Subcutaneous abdominal adipose tissue (tissue), 5 donors: ENCODE results near the gene LIMA1.
A peak's percentile ranks its signal among the peaks of the same experiment; 100 is the strongest.
"Not testable (repeated sequence)": the region's sequence is repeated elsewhere in the genome, so short reads cannot be mapped to it uniquely, and the experiment has no call there.

Experiments used
- H3K27ac ChIP-seq: one replicate; pipeline ENCODE4 v1.7.0; 2013; ENCODE audit warnings: low read depth, mild to moderate bottlenecking, inconsistent platforms, low read length, moderate library complexity
- H3K27me3 ChIP-seq, 5 donors: one replicate each; pipeline ENCODE4 v1.7.0; 2013; ENCODE audit warnings: low read length in 5 of 5, inconsistent platforms in 1 of 5; ENCODE audit not compliant: control insufficient read depth in 5 of 5, insufficient read depth in 4 of 5
- H3K36me3 ChIP-seq, 5 donors: one replicate each; pipeline ENCODE4 v1.7.0; 2013; ENCODE audit warnings: low read length in 5 of 5; ENCODE audit not compliant: control insufficient read depth in 5 of 5, insufficient read depth in 5 of 5
- H3K4me1 ChIP-seq, 5 donors: one replicate each; pipeline ENCODE4 v1.7.0; 2013; ENCODE audit warnings: low read length in 5 of 5, mild to moderate bottlenecking in 3 of 5, moderate library complexity in 1 of 5; ENCODE audit not compliant: control insufficient read depth in 5 of 5, insufficient read depth in 5 of 5
- H3K4me3 ChIP-seq, 5 donors: one replicate each; pipeline ENCODE4 v1.7.0; 2013; ENCODE audit warnings: low read length in 5 of 5, low read depth in 1 of 5
- H3K9ac ChIP-seq, 5 donors: one replicate each; pipeline ENCODE4 v1.7.0; 2013; ENCODE audit warnings: low read length in 5 of 5, mild to moderate bottlenecking in 4 of 5, moderate library complexity in 3 of 5
- H3K9me3 ChIP-seq, 5 donors: one replicate each; pipeline ENCODE4 v1.7.0; 2013; ENCODE audit warnings: low read length in 5 of 5; ENCODE audit not compliant: control insufficient read depth in 5 of 5
- donor health status: healthy.
- donor health status: healthy.
- donor health status: healthy.
- donor health status: healthy.
- donor health status: healthy.

LIMA1 gene

DNA sequence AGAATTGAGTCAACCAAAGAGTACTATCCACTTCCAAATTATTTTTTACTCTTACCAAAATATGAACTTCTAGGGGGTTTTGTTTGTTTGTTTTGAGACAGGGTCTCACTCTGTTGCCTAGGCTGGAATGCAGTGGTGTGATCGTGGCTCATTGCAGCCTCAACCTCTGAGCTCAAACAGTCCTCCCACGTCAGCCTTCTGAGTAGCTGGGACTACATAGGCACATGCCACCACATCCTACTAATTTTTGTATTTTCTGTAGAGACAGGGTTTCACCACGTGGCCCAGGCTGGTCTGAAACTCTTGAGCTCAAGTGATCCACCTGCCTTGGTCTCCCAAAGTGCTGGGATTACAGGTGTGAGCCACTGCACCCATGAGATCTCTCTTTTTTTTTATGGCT is 7.4 kb upstream of the LIMA1 start:
- not testable (repeated sequence) for H3K27me3 ChIP-seq, H3K36me3 ChIP-seq, H3K9ac ChIP-seq, H3K4me1 ChIP-seq, H3K27ac ChIP-seq, H3K9me3 ChIP-seq, H3K4me3 ChIP-seq

DNA sequence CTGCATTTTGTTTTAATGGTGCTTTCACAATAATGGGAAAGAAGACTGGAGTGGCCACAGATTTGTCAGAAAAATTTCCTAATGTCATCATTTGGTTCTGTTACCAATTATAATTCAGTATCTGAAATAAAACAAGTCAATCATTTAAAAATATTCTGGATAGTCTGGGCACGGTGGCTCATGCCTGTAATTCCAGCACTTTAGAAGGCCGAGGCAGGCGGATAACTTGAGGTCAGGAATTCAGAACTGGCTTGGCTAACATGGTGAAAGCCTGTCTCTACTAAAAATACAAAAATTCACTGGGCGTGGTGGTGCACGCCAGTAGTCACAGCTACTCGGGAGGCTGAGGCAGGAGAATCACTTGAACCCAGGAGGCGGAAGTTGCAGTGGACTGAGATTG is 4.0 kb upstream of the LIMA1 start:
- Histone ChIP-seq H3K4me3 (no peak overlapping the region), H3K4me1 (peaks cover 5 to 29% (median 21%) of the 10 kb centered on the region in 5 donors), H3K9ac (no peak overlapping the region), H3K27me3 (no peaks in the 10 kb centered on the region), H3K9me3 (peaks cover 0 to 2% (median 0%) of the 10 kb centered on the region in 5 donors), H3K36me3 (no peaks in the 10 kb centered on the region), H3K27ac (no peak overlapping the region)

- H3K27ac ChIP-seq = no peak overlapping the region
- peaks cover 5 to 38% (median 26%) of the 10 kb centered on the region in 5 donors for H3K4me1 ChIP-seq
- H3K27me3 ChIP-seq = no peaks in the 10 kb centered on the region
- H3K36me3 ChIP-seq = peaks cover 0 to 2% (median 0%) of the 10 kb centered on the region in 5 donors
- H3K9ac ChIP-seq = no peak overlapping the region
- H3K9me3 ChIP-seq = no peaks in the 10 kb centered on the region
- H3K4me3 ChIP-seq = no peak overlapping the region
These were observed 1.9 kb upstream of the LIMA1 start for GRCh38 chr12:50285253-50285652.

DNA sequence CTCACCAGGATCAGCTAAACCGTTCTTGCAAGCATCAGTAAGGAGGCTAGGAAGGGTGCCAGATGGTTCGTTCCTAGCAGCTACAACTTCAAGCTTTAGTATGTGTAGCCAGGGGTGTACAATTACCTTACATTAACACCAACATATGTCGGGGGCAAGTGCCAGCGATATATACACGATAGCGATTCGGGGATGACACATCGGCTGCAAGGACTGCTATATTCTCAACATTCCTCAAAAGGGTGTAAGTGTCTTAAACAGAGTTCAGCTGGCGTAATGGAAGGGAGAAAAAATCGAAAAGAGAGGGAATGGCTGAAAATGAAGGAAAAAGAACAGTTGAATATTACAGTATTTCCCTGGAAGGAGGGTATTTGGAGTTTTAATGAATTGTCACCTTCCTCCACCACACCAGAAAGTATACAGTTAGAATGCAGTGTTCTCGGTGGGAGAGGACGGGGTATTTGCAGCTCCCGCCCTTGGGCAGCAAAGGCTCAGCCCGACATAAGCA is 545 bp downstream of the LIMA1 start:
- Histone ChIP-seq H3K4me3 (peak overlapping the region; percentile 99 to 100 (median 99)), H3K9ac (peak overlapping the region; percentile 85 to 96 (median 87)), H3K9me3 (no peaks in the 10 kb centered on the region), H3K36me3 (peaks cover 0 to 2% (median 0%) of the 10 kb centered on the region in 5 donors), H3K27me3 (no peaks in the 10 kb centered on the region), H3K4me1 (peaks cover 5 to 38% (median 31%) of the 10 kb centered on the region in 5 donors), H3K27ac (peak overlapping the region; percentile 92)

GRCh38 chr12:50279501-50279900 is 3.8 kb downstream of the LIMA1 start:
- Histone ChIP-seq H3K36me3 (peaks cover 0 to 3% (median 0%) of the 10 kb centered on the region in 5 donors), H3K9me3 (no peaks in the 10 kb centered on the region), H3K4me3 (no peak overlapping the region), H3K27me3 (no peaks in the 10 kb centered on the region), H3K27ac (no peak overlapping the region), H3K4me1 (peaks cover 5 to 45% (median 43%) of the 10 kb centered on the region in 5 donors), H3K9ac (no peak overlapping the region)

DNA sequence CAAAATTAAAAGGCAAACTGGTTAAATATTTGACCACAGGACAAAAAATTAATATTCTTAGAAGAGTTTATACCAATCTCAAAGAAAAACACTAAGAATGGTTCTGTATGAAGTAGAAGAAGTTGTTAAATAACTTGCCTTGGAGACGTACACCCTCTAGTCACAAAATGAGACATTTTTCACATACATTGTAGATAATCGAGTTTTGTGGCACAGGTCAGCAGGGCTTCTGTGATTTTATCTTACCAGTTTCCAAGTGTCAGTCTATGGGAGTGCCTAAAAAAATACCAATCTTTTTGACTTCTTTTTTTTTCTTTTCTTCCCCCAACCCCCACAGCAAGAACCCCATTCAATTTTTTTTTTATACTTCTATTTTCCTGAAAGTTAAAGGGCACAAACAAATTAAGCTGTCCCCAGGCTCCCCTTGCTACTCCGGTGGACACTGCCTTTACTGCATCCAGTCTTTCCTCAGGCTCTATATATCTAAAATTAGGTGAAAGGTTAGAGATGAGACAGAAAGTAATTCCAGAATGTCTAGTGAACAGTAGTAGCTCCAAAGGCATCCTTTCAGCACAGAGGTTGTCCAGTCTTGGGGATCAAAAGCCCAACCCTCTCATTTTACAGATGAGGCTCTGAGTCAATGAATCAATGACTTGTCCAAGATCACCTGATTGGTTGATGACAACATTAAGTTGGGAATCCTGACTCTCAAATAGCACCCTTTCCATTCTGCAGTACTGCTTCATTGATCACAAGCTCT is 6.2 kb downstream of the LIMA1 start:
- Histone ChIP-seq H3K4me1 (peaks cover 0 to 31% (median 23%) of the 10 kb centered on the region in 5 donors), H3K9ac (peak overlapping the region in 1 of 5 donors; percentile 4), H3K9me3 (no peaks in the 10 kb centered on the region), H3K27me3 (no peaks in the 10 kb centered on the region), H3K36me3 (peaks cover 0 to 4% (median 0%) of the 10 kb centered on the region in 5 donors), H3K4me3 (no peak overlapping the region), H3K27ac (peak overlapping the region; percentile 90)

- H3K27ac ChIP-seq = peak overlapping the region; percentile 90
These were observed 7.3 kb downstream of the LIMA1 start for GRCh38 chr12:50276068-50276467.

DNA sequence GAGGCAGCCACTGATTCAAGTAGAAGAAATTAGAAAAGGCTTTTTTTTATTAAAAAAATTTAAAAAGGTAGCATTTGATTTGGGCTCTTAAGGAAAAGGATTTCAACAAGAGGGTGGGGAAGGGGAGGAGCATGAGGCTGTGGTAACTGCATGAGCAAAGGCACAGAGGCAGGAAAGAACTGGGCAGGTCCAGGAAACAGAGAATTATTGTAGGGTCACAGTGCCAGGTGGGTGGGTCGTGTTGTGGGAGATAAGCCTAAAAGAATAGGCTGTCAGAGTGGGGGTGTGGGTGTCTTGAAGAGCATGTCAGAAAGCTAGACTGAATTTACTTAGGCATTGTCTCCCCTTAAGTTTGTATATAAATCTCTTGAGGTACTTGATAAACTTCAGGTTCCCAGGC is 7.8 kb downstream of the LIMA1 start:
- Histone ChIP-seq H3K27me3 (no peaks in the 10 kb centered on the region), H3K9me3 (no peaks in the 10 kb centered on the region), H3K27ac (peak overlapping the region; percentile 90), H3K36me3 (peaks cover 0 to 4% (median 0%) of the 10 kb centered on the region in 5 donors), H3K4me1 (peaks cover 0 to 28% (median 28%) of the 10 kb centered on the region in 5 donors), H3K4me3 (no peak overlapping the region), H3K9ac (peak overlapping the region in 2 of 5 donors; percentile 7 to 66)

More at GRCh38 chr12:50276068-50276467, 7.3 kb downstream of the LIMA1 start:
- Histone ChIP-seq H3K9me3 (no peaks in the 10 kb centered on the region), H3K36me3 (peaks cover 0 to 4% (median 0%) of the 10 kb centered on the region in 5 donors), H3K4me1 (peaks cover 0 to 28% (median 26%) of the 10 kb centered on the region in 5 donors), H3K9ac (peak overlapping the region in 2 of 5 donors; percentile 51 to 66), H3K4me3 (no peak overlapping the region), H3K27me3 (no peaks in the 10 kb centered on the region)

DNA sequence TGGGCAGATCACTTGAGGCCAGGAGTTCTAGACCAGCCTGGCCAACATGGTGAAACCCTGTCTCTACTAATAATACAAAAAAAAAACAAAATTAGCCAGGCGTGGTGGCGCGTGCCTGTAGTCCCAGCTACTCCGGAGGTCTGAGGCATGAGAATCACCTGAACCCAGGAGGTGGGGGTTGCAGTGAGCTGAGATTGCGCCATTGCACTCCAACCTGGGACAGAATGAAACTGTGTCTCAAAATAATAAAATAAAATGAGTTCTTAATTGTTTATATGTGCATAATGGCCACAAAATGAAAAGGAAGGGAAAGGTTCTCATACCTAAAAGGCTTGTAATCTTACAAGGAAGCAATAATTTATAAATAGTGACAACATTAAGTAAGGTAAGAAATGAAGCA is 8.2 kb downstream of the LIMA1 start:
- not testable (repeated sequence) for H3K9me3 ChIP-seq, H3K36me3 ChIP-seq, H3K27me3 ChIP-seq, H3K4me3 ChIP-seq
- Histone ChIP-seq H3K27ac (peak overlapping the region; percentile 90), H3K9ac (peak overlapping the region in 1 of 5 donors; percentile 66), H3K4me1 (peaks cover 0 to 28% (median 28%) of the 10 kb centered on the region in 5 donors)

DNA sequence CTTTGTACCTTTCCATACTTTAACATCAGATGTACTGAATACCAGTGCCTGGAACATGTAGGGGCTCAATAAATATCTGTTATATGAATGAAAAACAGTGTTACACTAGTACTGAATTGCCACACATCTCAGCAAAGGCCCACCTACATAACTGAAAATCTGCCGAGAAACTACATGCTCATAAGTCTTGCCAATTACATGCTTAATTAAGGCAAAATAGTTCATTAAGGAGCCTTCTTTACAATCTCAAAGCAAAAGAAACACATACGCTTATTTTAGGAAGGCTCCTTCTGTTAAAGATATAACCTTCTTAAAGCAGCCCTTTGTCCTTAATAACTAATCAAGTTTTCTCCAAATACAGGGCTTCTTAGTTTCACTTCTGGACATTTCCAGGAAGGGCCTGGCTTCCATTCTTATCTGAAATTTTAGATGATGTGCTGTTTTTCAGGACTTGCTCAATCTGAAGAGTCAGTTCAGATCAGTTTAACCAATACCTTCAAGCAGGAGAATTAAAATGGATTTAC is 11.5 kb downstream of the LIMA1 start:
- Histone ChIP-seq H3K4me1 (peaks cover 0 to 23% (median 18%) of the 10 kb centered on the region in 5 donors), H3K9me3 (no peaks in the 10 kb centered on the region), H3K9ac (peak overlapping the region; percentile 12 to 86 (median 70)), H3K27me3 (no peaks in the 10 kb centered on the region), H3K36me3 (peaks cover 0 to 4% (median 0%) of the 10 kb centered on the region in 5 donors), H3K4me3 (peak overlapping the region in 4 of 5 donors; percentile 23 to 58 (median 40)), H3K27ac (peak overlapping the region; percentile 90)
